Subcutaneous adipose tissue (tissue), 4 donors: ENCODE results near the gene SORL1. TPM values are rescaled to one million over a fixed set of nuclear protein-coding genes. Genes with fewer than 3 reads are reported as not detected.

ENCODE experiments used
- total RNA-seq, 4 donors: library from RNA; depleted of rRNA; stranded (reverse); fragments of >200 nt; gene quantifications; one replicate each; pipeline ENCODE4 v1.1.0, GENCODE V29; 2016
- TF ChIP-seq, protein P1 (sequence below): fragments of 450-650 bp; IDR thresholded peaks from one replicate; pipeline ENCODE4 v1.5.1; 2016; ENCODE audit warnings: low read depth, mild to moderate bottlenecking, control low read depth, antibody characterized with exemption, moderate library complexity

The SORL1 gene
- total RNA-seq, 4 donors from 2014 or later, result 4.2 to 10.7 (median 6.6) TPM

- TF ChIP-seq, protein P1, sequence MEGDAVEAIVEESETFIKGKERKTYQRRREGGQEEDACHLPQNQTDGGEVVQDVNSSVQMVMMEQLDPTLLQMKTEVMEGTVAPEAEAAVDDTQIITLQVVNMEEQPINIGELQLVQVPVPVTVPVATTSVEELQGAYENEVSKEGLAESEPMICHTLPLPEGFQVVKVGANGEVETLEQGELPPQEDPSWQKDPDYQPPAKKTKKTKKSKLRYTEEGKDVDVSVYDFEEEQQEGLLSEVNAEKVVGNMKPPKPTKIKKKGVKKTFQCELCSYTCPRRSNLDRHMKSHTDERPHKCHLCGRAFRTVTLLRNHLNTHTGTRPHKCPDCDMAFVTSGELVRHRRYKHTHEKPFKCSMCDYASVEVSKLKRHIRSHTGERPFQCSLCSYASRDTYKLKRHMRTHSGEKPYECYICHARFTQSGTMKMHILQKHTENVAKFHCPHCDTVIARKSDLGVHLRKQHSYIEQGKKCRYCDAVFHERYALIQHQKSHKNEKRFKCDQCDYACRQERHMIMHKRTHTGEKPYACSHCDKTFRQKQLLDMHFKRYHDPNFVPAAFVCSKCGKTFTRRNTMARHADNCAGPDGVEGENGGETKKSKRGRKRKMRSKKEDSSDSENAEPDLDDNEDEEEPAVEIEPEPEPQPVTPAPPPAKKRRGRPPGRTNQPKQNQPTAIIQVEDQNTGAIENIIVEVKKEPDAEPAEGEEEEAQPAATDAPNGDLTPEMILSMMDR, result no peak
Measured at GRCh38 chr11:121655537-121656327, 203.6 kb downstream of the SORL1 start.

- TF ChIP-seq, protein P1, result no peak
Measured at GRCh38 chr11:121656328-121657090, 204.4 kb downstream of the SORL1 start.

DNA sequence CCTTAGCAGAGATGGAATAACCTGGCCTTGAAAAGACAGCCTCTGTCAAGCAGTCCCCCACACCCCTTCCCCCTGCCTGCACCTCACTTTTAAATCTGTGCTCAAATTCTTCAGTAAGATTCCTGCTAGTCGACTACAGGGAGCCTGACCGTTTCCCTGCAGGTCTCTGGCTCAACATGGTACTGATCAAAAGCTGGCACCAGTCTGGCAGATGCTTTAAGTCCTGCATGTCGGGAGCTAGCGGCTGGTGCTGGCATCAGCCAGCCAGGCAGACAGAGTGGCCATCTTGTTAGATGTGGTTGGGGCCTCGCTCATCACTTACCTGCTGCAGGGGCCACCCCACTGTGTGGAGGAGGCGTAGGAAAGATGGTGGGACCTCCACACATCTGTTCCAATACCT, 205.0 kb downstream of the SORL1 start:
- TF ChIP-seq, protein P1, result no peak

DNA sequence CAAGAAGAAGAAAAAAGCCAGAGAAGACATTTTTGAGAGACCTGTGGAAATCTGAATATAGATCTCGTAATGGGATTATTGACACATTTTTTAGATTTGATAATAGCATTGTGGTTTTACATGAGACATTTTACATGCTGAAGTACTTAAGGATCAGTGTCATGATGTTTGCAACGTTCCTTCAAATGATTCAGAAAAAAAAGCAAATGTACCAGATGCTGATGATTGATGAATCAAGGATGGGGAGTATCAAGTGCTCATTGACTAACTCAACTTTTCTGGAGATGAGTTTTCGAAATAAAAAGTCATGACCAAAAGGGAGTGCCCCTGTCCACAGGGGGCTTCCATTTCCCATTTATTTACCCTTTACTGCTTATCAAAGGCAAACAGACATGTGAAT, 207.7 kb downstream of the SORL1 start:
- TF ChIP-seq, protein P1, result no peak

DNA sequence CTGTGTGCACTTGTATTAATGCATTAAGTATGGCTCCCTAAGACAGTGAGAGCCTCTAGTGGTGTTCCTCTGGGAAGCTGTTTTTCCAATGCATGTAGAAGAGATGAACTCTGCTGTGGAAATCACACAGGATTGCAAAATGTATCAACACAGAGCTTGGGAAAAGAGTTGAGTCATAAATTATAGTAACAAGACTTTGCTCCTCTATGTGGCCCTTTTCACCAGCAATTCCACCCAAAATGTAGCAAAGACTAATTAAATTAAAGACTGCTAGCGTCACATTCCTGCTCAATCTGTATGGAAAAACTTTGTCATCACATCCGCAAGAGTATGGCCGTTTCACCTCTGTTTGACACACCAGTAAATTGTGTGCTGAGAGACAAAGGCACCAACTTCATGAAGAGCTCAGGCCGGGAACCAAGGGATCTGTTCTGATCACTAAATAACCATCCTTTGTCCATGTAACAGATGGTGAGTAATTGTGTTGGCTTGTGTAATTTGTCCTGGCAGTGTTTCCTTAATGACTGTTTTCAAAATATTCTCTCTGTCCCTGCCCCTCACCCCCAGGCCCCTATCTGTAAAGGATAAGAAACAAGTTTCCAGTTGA, 209.9 kb downstream of the SORL1 start:
- TF ChIP-seq, protein P1, result no peak

DNA sequence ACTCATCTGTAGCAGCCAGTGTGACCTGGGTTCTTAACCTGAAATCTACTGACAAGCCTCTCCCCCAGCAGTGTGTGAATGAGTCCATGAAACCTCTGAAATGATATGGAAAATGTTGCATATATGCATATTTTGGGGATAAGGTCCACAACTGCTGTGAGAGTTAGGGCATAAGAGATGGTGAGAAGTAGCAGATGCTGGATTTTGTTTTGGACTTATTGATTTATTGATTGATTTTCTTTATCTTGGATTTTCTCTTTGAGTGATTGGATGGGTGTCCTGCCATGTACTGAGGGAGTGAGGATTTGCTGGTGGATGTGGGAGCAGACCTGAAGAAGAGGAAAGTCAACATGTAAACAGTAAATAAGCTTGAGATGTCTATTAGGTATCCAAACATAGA, 212.0 kb downstream of the SORL1 start:
- TF ChIP-seq, protein P1, result no peak

- TF ChIP-seq, protein P1, result no peak
Measured at GRCh38 chr11:121665206-121665838, 213.2 kb downstream of the SORL1 start.
